ENCODE data around the gene KRTAP19-2.

KRTAP19-2 gene

GRCh38 chr21:30487336-30487735 lies at the start of gene KRTAP19-2:
Gene KRTAP19-2, minus strand, starts transcription at chr21:30487436. Its CDS starts 88 bp downstream, at chr21:30487348.
- DNase-seq, result no peak

GRCh38 chr21:30518876-30519275 lies 31.6 kb upstream of the KRTAP19-2 start:
- no peak for DNase-seq

- DNase-seq, result no peak
These were observed 28.4 kb upstream of the KRTAP19-2 start for GRCh38 chr21:30515681-30516080.

GRCh38 chr21:30505621-30506205 lies 18.5 kb upstream of the KRTAP19-2 start:
- DNase-seq, result peak; percentile 38

- DNase-seq, result no peak
These were observed 14.8 kb upstream of the KRTAP19-2 start, which contains the start of gene KRTAP19-5 for GRCh38 chr21:30502041-30502440. Gene KRTAP19-5, minus strand, starts transcription at chr21:30502141. Its CDS starts 51 bp downstream, at chr21:30502090.

- DNase-seq, result no peak
These were observed 9.8 kb upstream of the KRTAP19-2 start, which contains the start of gene KRTAP19-4 for GRCh38 chr21:30497065-30497464. Gene KRTAP19-4, minus strand, starts transcription at chr21:30497165. Its CDS starts 55 bp downstream, at chr21:30497110.

GRCh38 chr21:30491963-30492428 lies 4.8 kb upstream of the KRTAP19-2 start, which contains the start of gene KRTAP19-3:
Gene KRTAP19-3, minus strand, starts transcription at chr21:30492013. Its CDS starts 56 bp downstream, at chr21:30491957.
- no peak for DNase-seq

- no peak for DNase-seq
These were observed 1.1 kb downstream of the KRTAP19-2 start for GRCh38 chr21:30486180-30486579.

- DNase-seq, result no peak
These were observed 5.1 kb downstream of the KRTAP19-2 start for GRCh38 chr21:30482130-30482529.

- DNase-seq, result no peak
These were observed 7.1 kb downstream of the KRTAP19-2 start, which contains the start of gene KRTAP19-1 for GRCh38 chr21:30480145-30480544. Gene KRTAP19-1, minus strand, starts transcription at chr21:30480367. Its CDS starts 50 bp downstream, at chr21:30480317.

GRCh38 chr21:30479259-30479658 lies 8.0 kb downstream of the KRTAP19-2 start:
- DNase-seq, result no peak

GRCh38 chr21:30478004-30478403 lies 9.2 kb downstream of the KRTAP19-2 start:
- DNase-seq, result no peak

- DNase-seq, result no peak
These were observed 18.1 kb downstream of the KRTAP19-2 start for GRCh38 chr21:30468900-30469714.

- peak; percentile 0 for DNase-seq
These were observed 23.5 kb downstream of the KRTAP19-2 start for GRCh38 chr21:30463713-30464112.

- DNase-seq, result no peak
These were observed 38.7 kb downstream of the KRTAP19-2 start for GRCh38 chr21:30448514-30448913.

- no peak for DNase-seq
These were observed 40.2 kb downstream of the KRTAP19-2 start for GRCh38 chr21:30447056-30447455.

- DNase-seq, result no peak
These were observed 43.0 kb downstream of the KRTAP19-2 start for GRCh38 chr21:30444204-30444603.

- DNase-seq, result no peak
These were observed 44.0 kb downstream of the KRTAP19-2 start for GRCh38 chr21:30443226-30443625.

GRCh38 chr21:30439975-30440374 lies 47.3 kb downstream of the KRTAP19-2 start, which contains the start of gene KRTAP15-1:
Gene KRTAP15-1, plus strand, starts transcription at chr21:30440275. Its CDS starts 53 bp downstream, at chr21:30440328.
- DNase-seq, result no peak

All from activated CD4-positive, alpha-beta T cell treated with anti-CD3 and anti-CD28 coated beads, Interleukin-10, Interleukin-2, amounts not matched to agents 100 ng/mL and 50 ng/mL, durations not matched to agents 16 hours and 8 hours (primary cell).